ENCODE results near the gene LRG1.

LRG1 gene

GRCh38 chr19:4570402-4570801, 30.6 kb upstream of the LRG1 start:
- TF ChIP-seq TAF1 (IDR thresholded peaks at IDR 0.05; ENCODE audit: low read depth) (no peak), EGR1 (IDR thresholded peaks at IDR 0.05) (no peak), TCF12 (IDR thresholded peaks at IDR 0.05; ENCODE audit: low read depth) (no peak), CREB1 (IDR thresholded peaks at IDR 0.05; ENCODE audit: low read depth) (no peak), EP300 (IDR thresholded peaks at IDR 0.05; ENCODE audit: borderline replicate concordance) (no peak), YY1 (IDR thresholded peaks at IDR 0.05; ENCODE audit: low read depth) (no peak), CEBPB (IDR thresholded peaks at IDR 0.05) (no peak), TEAD4 (IDR thresholded peaks at IDR 0.05) (no peak), NFIC (IDR thresholded peaks at IDR 0.05) (no peak), FOXM1 (IDR thresholded peaks at IDR 0.05; ENCODE audit: borderline replicate concordance, low read depth) (no peak), ZBTB7A (IDR thresholded peaks at IDR 0.05; ENCODE audit: low read depth) (no peak), MAX (IDR thresholded peaks at IDR 0.05) (no peak), RAD21 (IDR thresholded peaks at IDR 0.05; ENCODE audit: low read depth) (no peak)
- TF ChIP-seq, protein P1, sequence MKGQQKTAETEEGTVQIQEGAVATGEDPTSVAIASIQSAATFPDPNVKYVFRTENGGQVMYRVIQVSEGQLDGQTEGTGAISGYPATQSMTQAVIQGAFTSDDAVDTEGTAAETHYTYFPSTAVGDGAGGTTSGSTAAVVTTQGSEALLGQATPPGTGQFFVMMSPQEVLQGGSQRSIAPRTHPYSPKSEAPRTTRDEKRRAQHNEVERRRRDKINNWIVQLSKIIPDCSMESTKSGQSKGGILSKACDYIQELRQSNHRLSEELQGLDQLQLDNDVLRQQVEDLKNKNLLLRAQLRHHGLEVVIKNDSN (IDR thresholded peaks at IDR 0.05), result no peak
- TF ChIP-seq, protein P2, sequence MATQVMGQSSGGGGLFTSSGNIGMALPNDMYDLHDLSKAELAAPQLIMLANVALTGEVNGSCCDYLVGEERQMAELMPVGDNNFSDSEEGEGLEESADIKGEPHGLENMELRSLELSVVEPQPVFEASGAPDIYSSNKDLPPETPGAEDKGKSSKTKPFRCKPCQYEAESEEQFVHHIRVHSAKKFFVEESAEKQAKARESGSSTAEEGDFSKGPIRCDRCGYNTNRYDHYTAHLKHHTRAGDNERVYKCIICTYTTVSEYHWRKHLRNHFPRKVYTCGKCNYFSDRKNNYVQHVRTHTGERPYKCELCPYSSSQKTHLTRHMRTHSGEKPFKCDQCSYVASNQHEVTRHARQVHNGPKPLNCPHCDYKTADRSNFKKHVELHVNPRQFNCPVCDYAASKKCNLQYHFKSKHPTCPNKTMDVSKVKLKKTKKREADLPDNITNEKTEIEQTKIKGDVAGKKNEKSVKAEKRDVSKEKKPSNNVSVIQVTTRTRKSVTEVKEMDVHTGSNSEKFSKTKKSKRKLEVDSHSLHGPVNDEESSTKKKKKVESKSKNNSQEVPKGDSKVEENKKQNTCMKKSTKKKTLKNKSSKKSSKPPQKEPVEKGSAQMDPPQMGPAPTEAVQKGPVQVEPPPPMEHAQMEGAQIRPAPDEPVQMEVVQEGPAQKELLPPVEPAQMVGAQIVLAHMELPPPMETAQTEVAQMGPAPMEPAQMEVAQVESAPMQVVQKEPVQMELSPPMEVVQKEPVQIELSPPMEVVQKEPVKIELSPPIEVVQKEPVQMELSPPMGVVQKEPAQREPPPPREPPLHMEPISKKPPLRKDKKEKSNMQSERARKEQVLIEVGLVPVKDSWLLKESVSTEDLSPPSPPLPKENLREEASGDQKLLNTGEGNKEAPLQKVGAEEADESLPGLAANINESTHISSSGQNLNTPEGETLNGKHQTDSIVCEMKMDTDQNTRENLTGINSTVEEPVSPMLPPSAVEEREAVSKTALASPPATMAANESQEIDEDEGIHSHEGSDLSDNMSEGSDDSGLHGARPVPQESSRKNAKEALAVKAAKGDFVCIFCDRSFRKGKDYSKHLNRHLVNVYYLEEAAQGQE (IDR thresholded peaks at IDR 0.05; ENCODE audit: low read depth), result no peak

- no peak for TF ChIP-seq TCF12 (IDR thresholded peaks at IDR 0.05; ENCODE audit: low read depth)
- TF ChIP-seq TEAD4 (IDR thresholded peaks at IDR 0.05), result no peak
- no peak for TF ChIP-seq ZBTB7A (IDR thresholded peaks at IDR 0.05; ENCODE audit: low read depth)
- TF ChIP-seq EP300 (IDR thresholded peaks at IDR 0.05; ENCODE audit: borderline replicate concordance), result no peak
- TF ChIP-seq NFIC (IDR thresholded peaks at IDR 0.05), result no peak
- TF ChIP-seq FOXM1 (IDR thresholded peaks at IDR 0.05; ENCODE audit: borderline replicate concordance, low read depth), result no peak
- no peak for TF ChIP-seq MAX (IDR thresholded peaks at IDR 0.05)
- TF ChIP-seq TAF1 (IDR thresholded peaks at IDR 0.05; ENCODE audit: low read depth), result no peak
- TF ChIP-seq CEBPB (IDR thresholded peaks at IDR 0.05), result no peak
- no peak for TF ChIP-seq EGR1 (IDR thresholded peaks at IDR 0.05)
- no peak for TF ChIP-seq CREB1 (IDR thresholded peaks at IDR 0.05; ENCODE audit: low read depth)
- TF ChIP-seq, protein P2 (IDR thresholded peaks at IDR 0.05; ENCODE audit: low read depth), result no peak
- TF ChIP-seq RAD21 (IDR thresholded peaks at IDR 0.05; ENCODE audit: low read depth), result no peak
Observed at GRCh38 chr19:4568886-4569285, 29.1 kb upstream of the LRG1 start.

GRCh38 chr19:4567584-4568071, 27.8 kb upstream of the LRG1 start:
- peak; percentile 41; the same call in 1 of the 2 replicates for TF ChIP-seq RAD21 (IDR thresholded peaks at IDR 0.05; ENCODE audit: low read depth)
- no peak for TF ChIP-seq NFIC (IDR thresholded peaks at IDR 0.05)
- no peak for TF ChIP-seq ZBTB7A (IDR thresholded peaks at IDR 0.05; ENCODE audit: low read depth)

DNA sequence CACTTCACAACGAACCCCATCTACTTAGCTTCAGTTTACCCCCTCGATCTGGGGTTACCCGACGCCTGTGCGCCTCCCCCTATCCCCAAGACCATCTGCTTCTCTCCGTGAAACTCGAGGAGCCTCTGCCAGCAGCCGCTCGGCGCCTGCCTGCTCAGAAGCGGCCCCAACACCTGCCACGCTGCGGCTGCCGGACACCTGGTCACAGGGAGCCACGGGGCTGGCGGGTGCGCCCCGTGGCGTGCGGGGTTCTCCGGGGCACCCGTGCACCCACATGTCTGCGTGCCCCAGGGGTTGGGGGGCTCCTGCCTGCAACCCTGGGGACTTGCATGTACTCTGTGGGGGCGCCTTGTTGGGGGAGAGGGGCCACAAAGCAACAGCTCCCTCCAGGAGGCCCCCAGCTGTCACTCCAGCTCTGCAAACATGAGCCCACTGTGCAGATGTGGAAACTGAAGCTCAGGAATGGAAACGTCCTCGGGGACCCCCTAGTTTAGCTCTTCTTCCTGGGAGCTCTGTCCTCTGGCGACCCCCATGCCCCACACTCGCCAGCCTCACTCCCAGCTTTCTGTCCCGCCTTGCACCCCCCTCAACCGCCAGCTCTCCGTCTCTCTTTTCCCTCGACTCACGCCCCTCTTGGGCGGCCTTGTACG, 26.7 kb upstream of the LRG1 start:
- TF ChIP-seq CEBPB (IDR thresholded peaks at IDR 0.05) (no peak), TEAD4 (IDR thresholded peaks at IDR 0.05) (no peak), ZBTB7A (IDR thresholded peaks at IDR 0.05; ENCODE audit: low read depth) (no peak), EP300 (IDR thresholded peaks at IDR 0.05; ENCODE audit: borderline replicate concordance) (no peak), FOXM1 (IDR thresholded peaks at IDR 0.05; ENCODE audit: borderline replicate concordance, low read depth) (no peak), CREB1 (IDR thresholded peaks at IDR 0.05; ENCODE audit: low read depth) (no peak), TAF1 (IDR thresholded peaks at IDR 0.05; ENCODE audit: low read depth) (no peak), EGR1 (IDR thresholded peaks at IDR 0.05) (no peak), TCF12 (IDR thresholded peaks at IDR 0.05; ENCODE audit: low read depth) (no peak)
- TF ChIP-seq, protein P1 (IDR thresholded peaks at IDR 0.05), result no peak

DNA sequence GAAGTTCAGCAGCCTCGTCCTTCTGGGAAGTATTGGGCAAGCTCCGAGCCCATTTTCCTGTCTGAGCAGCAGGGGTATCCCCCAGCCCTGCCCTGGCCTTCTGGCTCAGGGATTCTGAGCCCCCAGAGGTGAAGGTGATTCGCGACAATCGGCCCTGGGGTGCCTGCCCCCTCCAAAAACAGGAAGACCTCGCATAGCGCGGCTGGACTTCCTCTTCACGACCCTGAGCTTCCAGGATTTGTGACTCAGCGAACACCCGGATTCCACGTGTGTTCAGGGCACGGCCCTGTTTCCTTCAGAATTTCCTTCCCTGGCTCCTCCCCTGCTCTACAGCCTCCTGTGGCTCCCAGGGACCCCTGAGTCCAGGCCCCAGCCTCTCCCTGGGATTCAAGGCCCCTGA, 19.7 kb upstream of the LRG1 start, which contains the start of gene SEMA6B:
SEMA6B (minus strand) TSS at position 116 of the 400 bp plus-strand sequence. CDS start 1,227 bp downstream, outside the sequence.
- no peak for TF ChIP-seq RAD21 (IDR thresholded peaks at IDR 0.05; ENCODE audit: low read depth)
- TF ChIP-seq ZBTB7A (IDR thresholded peaks at IDR 0.05; ENCODE audit: low read depth), result no peak
- TF ChIP-seq TEAD4 (IDR thresholded peaks at IDR 0.05), result no peak
- no peak for TF ChIP-seq EGR1 (IDR thresholded peaks at IDR 0.05)
- TF ChIP-seq YY1 (IDR thresholded peaks at IDR 0.05; ENCODE audit: low read depth), result no peak
- TF ChIP-seq TAF1 (IDR thresholded peaks at IDR 0.05; ENCODE audit: low read depth), result no peak
- no peak for TF ChIP-seq MAX (IDR thresholded peaks at IDR 0.05)
- TF ChIP-seq FOXM1 (IDR thresholded peaks at IDR 0.05; ENCODE audit: borderline replicate concordance, low read depth), result no peak
- TF ChIP-seq, protein P1 (IDR thresholded peaks at IDR 0.05), result no peak
- TF ChIP-seq NFIC (IDR thresholded peaks at IDR 0.05), result no peak
- no peak for TF ChIP-seq CREB1 (IDR thresholded peaks at IDR 0.05; ENCODE audit: low read depth)
- TF ChIP-seq TCF12 (IDR thresholded peaks at IDR 0.05; ENCODE audit: low read depth), result no peak
- TF ChIP-seq EP300 (IDR thresholded peaks at IDR 0.05; ENCODE audit: borderline replicate concordance), result no peak
- TF ChIP-seq, protein P2 (IDR thresholded peaks at IDR 0.05; ENCODE audit: low read depth), result no peak
- no peak for TF ChIP-seq CEBPB (IDR thresholded peaks at IDR 0.05)
